Glutamatergic neuron (in vitro differentiated cells): Measurements from ENCODE around the gene MINPP1. TPM values are rescaled to one million over a fixed set of nuclear protein-coding genes. Genes with fewer than 3 reads are reported as not detected.

Source experiments
- DNase-seq: peaks from one replicate; pipeline ENCODE4 v3.0.0; 2022
- H3K27ac Mint-ChIP-seq: one replicate; pipeline ENCODE4 v1.8.0; 2020; ENCODE audit warnings: mild to moderate bottlenecking, mixed read lengths, inconsistent platforms; ENCODE audit not compliant: unreplicated experiment
- H3K27me3 Mint-ChIP-seq: one replicate; pipeline ENCODE4 v1.8.0; 2020; ENCODE audit warnings: mild to moderate bottlenecking, moderate library complexity, mixed read lengths, inconsistent platforms; ENCODE audit not compliant: unreplicated experiment
- H3K36me3 Mint-ChIP-seq: one replicate; pipeline ENCODE4 v1.8.0; 2020; ENCODE audit warnings: mild to moderate bottlenecking, mixed read lengths, inconsistent platforms; ENCODE audit not compliant: unreplicated experiment
- H3K4me1 Mint-ChIP-seq: one replicate; pipeline ENCODE4 v1.8.0; 2020; ENCODE audit warnings: mild to moderate bottlenecking, low read depth, mixed read lengths, inconsistent platforms; ENCODE audit not compliant: unreplicated experiment
- H3K4me3 Mint-ChIP-seq: one replicate; pipeline ENCODE4 v1.8.0; 2020; ENCODE audit warnings: mild to moderate bottlenecking, mixed read lengths, inconsistent platforms; ENCODE audit not compliant: unreplicated experiment
- H3K9me3 Mint-ChIP-seq: one replicate; pipeline ENCODE4 v1.8.0; 2020; ENCODE audit warnings: mild to moderate bottlenecking, moderate library complexity, mixed read lengths, inconsistent platforms; ENCODE audit not compliant: unreplicated experiment
- CTCF ChIP-seq: fragments of 200-600 bp; sonication (generic); IDR thresholded peaks from one replicate; pipeline ENCODE4 v1.5.0; 2021; ENCODE audit not compliant: partially characterized antibody, unreplicated experiment
- total RNA-seq: library from RNA; stranded (reverse); fragmentation: NEBNext Ultra II Directional; extraction: Animal tissue kit (Norgen Biotek cat#: 25700); gene quantifications from one replicate; pipeline ENCODE4 v1.2.1, GENCODE V29; 2021; ENCODE audit not compliant: unreplicated experiment

The MINPP1 gene
- total RNA-seq, 1 donor from 2014 or later: 27.2 TPM

- Mint-ChIP-seq H3K4me1 (no peaks in the 10 kb centered on the region), H3K9me3 (peaks cover 10% of the 10 kb centered on the region), H3K36me3 (peaks cover 20% of the 10 kb centered on the region), H3K4me3 (no peak overlapping the region), H3K27ac (no peak overlapping the region), H3K27me3 (peaks cover 2% of the 10 kb centered on the region)
- no peak for DNase-seq
- TF ChIP-seq CTCF: no peak
Observed at GRCh38 chr10:87560495-87561129, 55.9 kb downstream of the MINPP1 start.

DNA sequence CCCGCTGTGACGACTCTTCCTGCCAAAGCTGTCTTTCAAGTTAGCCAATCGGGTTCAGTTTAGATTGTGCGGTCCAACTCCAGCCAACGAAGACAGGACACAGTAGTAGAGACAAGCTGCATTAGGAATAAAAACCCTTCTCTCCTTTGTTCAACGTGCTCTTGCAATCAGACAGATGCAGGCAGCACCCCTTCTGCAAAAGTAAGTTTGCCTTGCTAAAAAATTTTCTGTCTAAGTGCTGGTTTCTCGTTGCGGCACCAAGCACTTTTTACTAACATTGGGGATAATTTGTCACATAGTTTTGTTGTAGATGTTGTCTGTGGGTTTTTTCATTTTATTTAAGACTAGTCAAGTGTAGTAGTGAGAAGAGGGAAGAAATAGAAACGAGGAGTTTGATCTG is 58.1 kb downstream of the MINPP1 start:
- Mint-ChIP-seq H3K4me3 (no peak overlapping the region), H3K27me3 (peaks cover 2% of the 10 kb centered on the region), H3K27ac (no peak overlapping the region), H3K4me1 (no peaks in the 10 kb centered on the region), H3K9me3 (peaks cover 11% of the 10 kb centered on the region), H3K36me3 (peaks cover 20% of the 10 kb centered on the region)
- TF ChIP-seq CTCF: no peak
- DNase-seq: no peak

- no peak overlapping the region for H3K27ac Mint-ChIP-seq
- H3K36me3 Mint-ChIP-seq: peaks cover 20% of the 10 kb centered on the region
- H3K4me1 Mint-ChIP-seq: no peaks in the 10 kb centered on the region
- no peak for DNase-seq
- TF ChIP-seq CTCF: no peak
- peaks cover 11% of the 10 kb centered on the region for H3K9me3 Mint-ChIP-seq
- H3K4me3 Mint-ChIP-seq: no peak overlapping the region
- peaks cover 2% of the 10 kb centered on the region for H3K27me3 Mint-ChIP-seq
Observed at GRCh38 chr10:87565010-87565409, 60.3 kb downstream of the MINPP1 start.

GRCh38 chr10:87575851-87576250 is 71.2 kb downstream of the MINPP1 start:
- H3K27ac Mint-ChIP-seq: no peak overlapping the region
- no peak overlapping the region for H3K4me3 Mint-ChIP-seq
- no peaks in the 10 kb centered on the region for H3K27me3 Mint-ChIP-seq
- DNase-seq: no peak
- no peak for TF ChIP-seq CTCF
- H3K4me1 Mint-ChIP-seq: no peaks in the 10 kb centered on the region
- peaks cover 7% of the 10 kb centered on the region for H3K36me3 Mint-ChIP-seq
- no peaks in the 10 kb centered on the region for H3K9me3 Mint-ChIP-seq

DNA sequence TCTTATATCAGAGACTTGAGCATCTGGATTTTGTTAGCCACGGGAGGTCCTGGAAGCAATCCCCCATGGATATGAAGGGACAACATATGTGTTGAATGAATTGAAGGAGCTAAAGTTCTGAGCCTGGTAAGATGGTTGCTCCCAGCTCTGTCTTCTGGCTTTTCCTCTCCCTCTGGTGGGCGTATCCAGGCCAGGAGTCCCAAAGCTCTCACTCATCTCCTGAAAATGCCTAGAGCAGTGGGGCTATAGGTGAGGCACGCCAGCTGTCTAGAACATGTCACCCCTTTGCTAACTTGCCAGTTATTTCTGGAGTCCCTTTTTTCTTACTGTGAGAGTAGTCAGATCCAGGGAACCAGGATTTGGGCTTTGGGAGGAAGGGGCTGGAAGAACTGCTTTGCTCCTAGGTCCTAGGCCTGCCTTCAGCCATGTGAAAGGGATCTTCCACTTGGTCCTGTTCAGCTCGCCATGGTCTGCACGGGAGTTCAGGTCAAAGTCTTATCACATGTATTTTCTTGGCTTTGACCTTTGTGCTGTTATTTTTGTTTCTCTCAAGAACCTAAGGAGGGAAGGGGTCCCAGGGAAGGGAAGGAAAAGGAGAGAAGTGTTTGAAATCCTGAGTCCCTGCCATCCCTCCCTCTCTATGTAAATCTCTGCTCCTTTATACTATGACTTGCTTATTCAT is 73.6 kb downstream of the MINPP1 start:
- Mint-ChIP-seq H3K27ac (no peak overlapping the region), H3K9me3 (no peaks in the 10 kb centered on the region), H3K36me3 (no peaks in the 10 kb centered on the region), H3K4me3 (no peak overlapping the region), H3K4me1 (no peaks in the 10 kb centered on the region), H3K27me3 (peaks cover 2% of the 10 kb centered on the region)
- no peak for DNase-seq
- TF ChIP-seq CTCF: no peak
